ENCODE data around the gene SLC4A2. TPM values are rescaled to one million over a fixed set of nuclear protein-coding genes. Genes with fewer than 3 reads are reported as not detected.

The SLC4A2 gene
- total RNA-seq, 1 donor from 2014 or later: 371 TPM

DNA sequence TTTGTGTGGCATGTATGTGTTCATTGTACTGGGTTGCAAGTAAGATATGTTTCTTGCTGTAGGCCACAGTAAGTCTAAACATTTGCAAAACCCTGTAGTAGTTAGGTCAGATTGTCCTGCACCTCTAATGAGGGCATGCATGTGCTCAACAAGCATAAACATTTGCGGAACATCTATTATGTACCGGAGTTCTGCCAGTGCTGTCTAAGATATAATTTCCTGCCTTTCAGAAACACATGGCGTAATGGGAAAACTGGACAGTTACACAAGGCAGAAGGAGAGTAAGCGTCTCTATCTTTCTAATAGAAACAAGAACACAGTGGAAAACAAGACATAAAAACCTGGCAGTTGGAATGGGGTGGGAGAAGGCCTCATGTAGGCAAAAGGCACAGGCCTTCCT lies 28.4 kb upstream of the SLC4A2 start:
- H3K4me1 Mint-ChIP-seq (ENCODE audit: low read depth): peaks cover 21% of the 10 kb centered on the region
- H3K27me3 Mint-ChIP-seq (ENCODE audit: low read depth): no peaks in the 10 kb centered on the region
- H3K4me3 Mint-ChIP-seq (ENCODE audit: unreplicated experiment): no peak overlapping the region
- H3K27ac Mint-ChIP-seq (ENCODE audit: unreplicated experiment): no peak overlapping the region
- peaks cover 5% of the 10 kb centered on the region for H3K36me3 Mint-ChIP-seq (ENCODE audit: low read depth)
- H3K9me3 Mint-ChIP-seq (ENCODE audit: low read depth): no peaks in the 10 kb centered on the region
- TF ChIP-seq CTCF (IDR thresholded peaks at IDR 0.05): no peak
- no peak for DNase-seq (ENCODE audit: low spot score)

DNA sequence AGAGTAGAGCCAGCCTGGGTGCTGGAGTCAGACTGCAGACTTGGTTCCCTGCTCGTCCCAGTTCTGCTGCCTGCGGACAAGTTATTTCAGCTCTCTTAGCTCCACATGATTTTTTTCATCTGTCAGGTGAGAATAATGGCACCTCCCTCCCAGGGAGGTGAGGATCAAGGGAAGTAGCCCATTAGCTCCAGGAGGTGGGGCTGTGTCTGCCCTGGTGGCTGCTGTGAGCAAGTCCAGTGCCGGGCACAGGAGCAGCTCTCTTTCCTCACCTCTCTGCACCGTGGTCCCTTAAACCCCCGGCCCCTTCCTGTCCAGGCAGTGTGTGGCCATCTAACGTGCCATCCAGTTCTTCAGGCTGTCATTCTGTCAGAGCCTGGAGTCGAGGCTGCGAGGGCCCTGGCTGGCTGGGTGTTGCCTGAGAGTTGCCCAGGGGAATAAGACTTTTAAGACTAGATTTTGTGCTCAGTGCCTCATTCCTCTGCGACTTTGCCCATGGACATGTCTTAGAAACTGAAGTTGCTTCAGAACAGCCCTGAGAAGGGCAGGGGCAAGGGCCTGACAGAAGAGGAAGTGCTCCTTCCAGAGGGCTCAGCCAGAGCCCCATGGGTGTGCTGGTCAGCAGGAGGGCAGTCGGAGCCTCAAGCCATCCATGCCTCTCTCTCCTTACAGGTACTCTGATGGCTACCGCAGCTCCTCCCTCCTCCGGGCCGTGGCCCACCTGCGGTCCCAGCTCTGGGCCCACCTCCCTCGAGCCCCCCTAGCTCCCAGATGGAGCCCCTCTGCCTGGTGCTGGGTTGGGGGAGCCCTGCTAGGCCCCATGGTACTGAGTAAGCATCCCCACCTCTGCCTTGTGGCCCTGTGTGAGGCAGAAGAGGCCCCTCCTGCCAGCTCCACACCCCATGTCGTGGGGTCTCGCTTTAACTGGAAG lies 26.2 kb upstream of the SLC4A2 start:
- no peaks in the 10 kb centered on the region for H3K27me3 Mint-ChIP-seq (ENCODE audit: low read depth)
- H3K36me3 Mint-ChIP-seq (ENCODE audit: low read depth): peaks cover 5% of the 10 kb centered on the region
- no peaks in the 10 kb centered on the region for H3K9me3 Mint-ChIP-seq (ENCODE audit: low read depth)
- H3K27ac Mint-ChIP-seq (ENCODE audit: unreplicated experiment): no peak overlapping the region
- H3K4me1 Mint-ChIP-seq (ENCODE audit: low read depth): peaks cover 21% of the 10 kb centered on the region
- no peak for TF ChIP-seq CTCF (IDR thresholded peaks at IDR 0.05)
- DNase-seq (ENCODE audit: low spot score): no peak
- no peak overlapping the region for H3K4me3 Mint-ChIP-seq (ENCODE audit: unreplicated experiment)

DNA sequence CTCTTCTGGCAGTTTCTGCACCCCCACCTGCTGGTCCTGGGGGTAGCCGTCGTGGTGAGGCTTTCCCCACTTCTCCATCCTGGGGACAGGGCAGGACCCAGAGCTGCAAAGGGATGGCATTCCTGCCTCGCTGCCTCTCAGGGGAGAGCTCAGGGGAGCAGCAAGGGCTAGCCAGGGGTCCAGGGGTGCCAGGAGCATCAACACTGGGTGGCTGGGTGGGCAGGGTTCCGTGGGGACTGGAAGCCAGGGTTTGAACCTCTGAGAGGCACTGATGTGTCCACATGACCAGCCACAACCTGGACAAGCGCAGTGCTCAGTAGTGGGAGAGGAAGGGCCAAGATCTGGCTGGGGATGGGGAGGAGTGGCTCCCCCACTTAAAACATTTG lies 25.5 kb upstream of the SLC4A2 start:
- DNase-seq (ENCODE audit: low spot score): no peak
- TF ChIP-seq CTCF (IDR thresholded peaks at IDR 0.05): no peak
- H3K4me1 Mint-ChIP-seq (ENCODE audit: low read depth): peaks cover 24% of the 10 kb centered on the region
- H3K36me3 Mint-ChIP-seq (ENCODE audit: low read depth): peaks cover 3% of the 10 kb centered on the region
- H3K27me3 Mint-ChIP-seq (ENCODE audit: low read depth): no peaks in the 10 kb centered on the region
- no peaks in the 10 kb centered on the region for H3K9me3 Mint-ChIP-seq (ENCODE audit: low read depth)
- no peak overlapping the region for H3K4me3 Mint-ChIP-seq (ENCODE audit: unreplicated experiment)
- no peak overlapping the region for H3K27ac Mint-ChIP-seq (ENCODE audit: unreplicated experiment)

DNA sequence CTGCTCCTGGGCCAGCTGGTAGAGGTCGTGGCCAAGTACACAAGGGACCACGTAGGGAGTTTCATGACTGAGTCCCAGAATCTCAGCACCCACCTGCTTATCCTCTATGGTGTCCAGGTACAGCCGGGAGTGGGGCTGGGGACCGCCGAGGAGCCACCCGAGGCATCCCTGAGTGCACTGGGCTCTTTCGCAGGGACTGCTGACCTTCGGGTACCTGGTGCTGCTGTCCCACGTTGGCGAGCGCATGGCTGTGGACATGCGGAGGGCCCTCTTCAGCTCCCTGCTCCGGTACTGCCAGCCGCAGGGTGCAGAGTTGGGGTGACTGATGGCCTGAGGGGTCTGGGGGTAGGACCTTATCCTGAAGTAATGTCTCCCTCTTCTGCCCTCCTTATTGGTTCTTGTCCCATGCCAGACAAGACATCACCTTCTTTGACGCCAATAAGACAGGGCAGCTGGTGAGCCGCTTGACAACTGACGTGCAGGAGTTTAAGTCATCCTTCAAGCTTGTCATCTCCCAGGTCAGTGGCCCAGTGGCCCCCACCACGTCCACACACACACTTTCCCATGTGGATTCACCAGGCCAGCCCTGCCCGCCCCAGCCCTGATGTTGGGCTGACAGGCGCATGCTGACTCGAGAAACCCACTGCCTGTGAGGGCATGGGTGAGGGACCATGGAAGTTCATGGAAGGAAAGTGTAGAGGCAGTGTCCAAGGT lies 24.9 kb upstream of the SLC4A2 start:
- Mint-ChIP-seq H3K36me3 (ENCODE audit: low read depth) (peaks cover 3% of the 10 kb centered on the region), H3K9me3 (ENCODE audit: low read depth) (no peaks in the 10 kb centered on the region), H3K27me3 (ENCODE audit: low read depth) (no peaks in the 10 kb centered on the region), H3K4me1 (ENCODE audit: low read depth) (peaks cover 24% of the 10 kb centered on the region), H3K4me3 (ENCODE audit: unreplicated experiment) (no peak overlapping the region), H3K27ac (ENCODE audit: unreplicated experiment) (no peak overlapping the region)
- DNase-seq (ENCODE audit: low spot score): no peak
- TF ChIP-seq CTCF (IDR thresholded peaks at IDR 0.05): no peak

DNA sequence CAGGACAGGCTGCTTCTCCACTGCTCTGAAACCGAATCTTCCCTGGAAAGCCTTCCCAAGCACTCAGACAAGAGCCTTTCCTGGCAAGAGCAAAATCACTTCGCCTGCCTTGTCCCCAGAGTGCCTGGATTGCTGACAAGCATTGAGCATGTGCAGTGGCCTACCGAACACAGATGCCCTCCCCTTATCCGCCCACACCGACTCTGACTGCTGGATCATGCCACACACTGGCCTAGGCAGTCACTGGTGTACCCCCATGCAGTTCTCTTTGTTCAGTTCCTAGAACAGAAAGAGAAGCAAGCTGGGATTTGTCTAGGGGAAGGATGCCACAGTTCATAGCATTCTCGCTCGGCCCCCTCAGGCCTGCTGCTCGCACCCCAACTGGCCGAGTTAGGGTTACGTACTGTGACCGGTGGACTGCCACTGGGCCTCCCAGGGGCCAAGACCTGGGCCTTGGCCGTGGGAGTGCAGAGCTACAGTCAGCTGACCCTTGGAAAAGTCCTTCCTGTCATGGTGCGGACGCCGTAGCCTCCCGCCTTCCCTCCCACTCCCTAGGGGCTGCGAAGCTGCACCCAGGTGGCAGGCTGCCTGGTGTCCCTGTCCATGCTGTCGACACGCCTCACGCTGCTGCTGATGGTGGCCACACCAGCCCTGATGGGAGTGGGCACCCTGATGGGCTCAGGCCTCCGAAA lies 24.2 kb upstream of the SLC4A2 start:
- peaks cover 3% of the 10 kb centered on the region for H3K36me3 Mint-ChIP-seq (ENCODE audit: low read depth)
- no peaks in the 10 kb centered on the region for H3K27me3 Mint-ChIP-seq (ENCODE audit: low read depth)
- no peak overlapping the region for H3K27ac Mint-ChIP-seq (ENCODE audit: unreplicated experiment)
- no peak for DNase-seq (ENCODE audit: low spot score)
- H3K4me1 Mint-ChIP-seq (ENCODE audit: low read depth): peaks cover 26% of the 10 kb centered on the region
- H3K4me3 Mint-ChIP-seq (ENCODE audit: unreplicated experiment): no peak overlapping the region
- H3K9me3 Mint-ChIP-seq (ENCODE audit: low read depth): no peaks in the 10 kb centered on the region
- no peak for TF ChIP-seq CTCF (IDR thresholded peaks at IDR 0.05)

All from chondrocyte (in vitro differentiated cells).